Hematopoietic multipotent progenitor cell treated with erythropoietin and hydrocortisone succinate and interleukin-3 and kit ligand, for 4 days (in vitro differentiated cells): Measurements from ENCODE around the gene XIRP1.
A peak's percentile ranks its signal among the peaks of the same experiment; 100 is the strongest.
"Not testable (repeated sequence)": the region's sequence is repeated elsewhere in the genome, so short reads cannot be mapped to it uniquely, and the experiment has no call there.

Experiments used
- DNase-seq: peaks from one replicate; pipeline ENCODE4 v3.0.0-alpha.2; 2015

The XIRP1 gene

GRCh38 chr3:39192490-39193092 lies at the start of gene XIRP1:
Gene XIRP1, minus strand, starts transcription at chr3:39192595. Its CDS starts 3,150 bp downstream, at chr3:39189445.
- DNase-seq, result no peak

- no peak for DNase-seq
Observed at GRCh38 chr3:39241561-39241960, 49.2 kb upstream of the XIRP1 start.

- DNase-seq, result no peak
Observed at GRCh38 chr3:39237027-39237426, 44.6 kb upstream of the XIRP1 start.

- peak; percentile 50 for DNase-seq
Observed at GRCh38 chr3:39234651-39235050, 42.3 kb upstream of the XIRP1 start.

- peak; percentile 56 for DNase-seq
Observed at GRCh38 chr3:39232859-39233258, 40.5 kb upstream of the XIRP1 start.

- no peak for DNase-seq
Observed at GRCh38 chr3:39230453-39230852, 38.1 kb upstream of the XIRP1 start.

- no peak for DNase-seq
Observed at GRCh38 chr3:39228496-39228895, 36.1 kb upstream of the XIRP1 start.

- DNase-seq, result not testable (repeated sequence)
Observed at GRCh38 chr3:39227596-39227995, 35.2 kb upstream of the XIRP1 start.

GRCh38 chr3:39226106-39226741 lies 33.8 kb upstream of the XIRP1 start:
- peak; percentile 57 for DNase-seq

- no peak for DNase-seq
Observed at GRCh38 chr3:39224288-39224687, 31.9 kb upstream of the XIRP1 start.

- no peak for DNase-seq
Observed at GRCh38 chr3:39222939-39223338, 30.5 kb upstream of the XIRP1 start.

GRCh38 chr3:39222462-39222861 lies 30.1 kb upstream of the XIRP1 start:
- DNase-seq, result peak; percentile 40

GRCh38 chr3:39221141-39221530 lies 28.7 kb upstream of the XIRP1 start:
- DNase-seq, result no peak

- peak; percentile 59 for DNase-seq
Observed at GRCh38 chr3:39220407-39221140, 28.2 kb upstream of the XIRP1 start.

- no peak for DNase-seq
Observed at GRCh38 chr3:39219702-39220101, 27.3 kb upstream of the XIRP1 start.

- DNase-seq, result peak; percentile 78
Observed at GRCh38 chr3:39216176-39216790, 23.9 kb upstream of the XIRP1 start.

GRCh38 chr3:39213613-39214012 lies 21.2 kb upstream of the XIRP1 start:
- no peak for DNase-seq

GRCh38 chr3:39212665-39213064 lies 20.3 kb upstream of the XIRP1 start:
- no peak for DNase-seq

GRCh38 chr3:39211332-39212130 lies 19.1 kb upstream of the XIRP1 start:
- DNase-seq, result no peak

- DNase-seq, result no peak
Observed at GRCh38 chr3:39210078-39210477, 17.7 kb upstream of the XIRP1 start.

GRCh38 chr3:39209329-39209970 lies 17.1 kb upstream of the XIRP1 start:
- DNase-seq, result no peak

- DNase-seq, result peak; percentile 85
Observed at GRCh38 chr3:39208463-39209055, 16.2 kb upstream of the XIRP1 start.
